Keratinocyte (primary cell): Measurements from ENCODE around the gene PIK3CG.

Experiments used
- EZH2 ChIP-seq: IDR thresholded peaks from one replicate; pipeline ENCODE4 v1.6.1; 2012; ENCODE audit warnings: inconsistent platforms, mild to moderate bottlenecking, low read length, moderate library complexity
- TF ChIP-seq, protein P1 (sequence below), 3 experiments: IDR thresholded peaks in 1 of 3; conservative IDR thresholded peaks in 1 of 3; optimal IDR thresholded peaks in 1 of 3; 2 replicates in 2 of 3; 3 replicates in 1 of 3; pipeline versions ENCODE3 to v1.5.1; 2011; ENCODE audit warnings: low read length in 3 of 3, mild to moderate bottlenecking in 3 of 3, moderate library complexity in 2 of 3, control low read depth in 1 of 3, inconsistent platforms in 1 of 3; ENCODE audit not compliant: insufficient read depth in 2 of 3; ENCODE audit errors: extremely low read depth in 1 of 3

DNA sequence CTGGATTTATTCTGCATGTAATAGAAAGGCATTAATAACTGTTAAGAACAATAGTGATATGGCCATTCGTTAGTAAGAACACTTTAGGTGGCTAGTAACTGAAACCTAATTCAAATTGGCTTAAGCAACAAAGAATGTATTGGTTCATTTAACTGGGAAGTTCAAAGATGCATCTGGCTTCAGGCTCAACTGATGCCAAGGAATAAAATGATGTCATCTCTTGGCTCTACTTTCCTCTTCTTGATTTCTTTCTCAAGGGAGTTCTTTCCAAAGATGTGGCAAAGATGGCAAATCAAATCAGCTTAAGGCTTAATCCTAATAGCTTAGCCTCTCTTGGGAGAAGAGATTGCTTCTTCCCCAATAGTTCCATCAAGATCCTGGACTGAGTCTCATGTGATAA lies 51.6 kb downstream of the PIK3CG start:
- TF ChIP-seq, protein P1, sequence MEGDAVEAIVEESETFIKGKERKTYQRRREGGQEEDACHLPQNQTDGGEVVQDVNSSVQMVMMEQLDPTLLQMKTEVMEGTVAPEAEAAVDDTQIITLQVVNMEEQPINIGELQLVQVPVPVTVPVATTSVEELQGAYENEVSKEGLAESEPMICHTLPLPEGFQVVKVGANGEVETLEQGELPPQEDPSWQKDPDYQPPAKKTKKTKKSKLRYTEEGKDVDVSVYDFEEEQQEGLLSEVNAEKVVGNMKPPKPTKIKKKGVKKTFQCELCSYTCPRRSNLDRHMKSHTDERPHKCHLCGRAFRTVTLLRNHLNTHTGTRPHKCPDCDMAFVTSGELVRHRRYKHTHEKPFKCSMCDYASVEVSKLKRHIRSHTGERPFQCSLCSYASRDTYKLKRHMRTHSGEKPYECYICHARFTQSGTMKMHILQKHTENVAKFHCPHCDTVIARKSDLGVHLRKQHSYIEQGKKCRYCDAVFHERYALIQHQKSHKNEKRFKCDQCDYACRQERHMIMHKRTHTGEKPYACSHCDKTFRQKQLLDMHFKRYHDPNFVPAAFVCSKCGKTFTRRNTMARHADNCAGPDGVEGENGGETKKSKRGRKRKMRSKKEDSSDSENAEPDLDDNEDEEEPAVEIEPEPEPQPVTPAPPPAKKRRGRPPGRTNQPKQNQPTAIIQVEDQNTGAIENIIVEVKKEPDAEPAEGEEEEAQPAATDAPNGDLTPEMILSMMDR (optimal IDR thresholded peaks at IDR 0.05 in 1 of 3, IDR thresholded peaks at IDR 0.05 in 1 of 3, conservative IDR thresholded peaks at IDR 0.05 in 1 of 3; ENCODE audit: extremely low read depth in 1 of 3, insufficient read depth in 2 of 3, low read length in 3 of 3), result no peak
- no peak for TF ChIP-seq EZH2
